Activated CD8-positive, alpha-beta memory T cell treated with anti-CD3 and anti-CD28 coated beads for 48 hours (primary cell): ENCODE data around the gene MS4A10.

Experiments
- DNase-seq, 3 experiments: peaks; one replicate each; pipeline ENCODE4 v3.0.0-alpha.2; 2020; ENCODE audit warnings: low read depth in 2 of 3, low spot score in 2 of 3

Gene MS4A10

DNA sequence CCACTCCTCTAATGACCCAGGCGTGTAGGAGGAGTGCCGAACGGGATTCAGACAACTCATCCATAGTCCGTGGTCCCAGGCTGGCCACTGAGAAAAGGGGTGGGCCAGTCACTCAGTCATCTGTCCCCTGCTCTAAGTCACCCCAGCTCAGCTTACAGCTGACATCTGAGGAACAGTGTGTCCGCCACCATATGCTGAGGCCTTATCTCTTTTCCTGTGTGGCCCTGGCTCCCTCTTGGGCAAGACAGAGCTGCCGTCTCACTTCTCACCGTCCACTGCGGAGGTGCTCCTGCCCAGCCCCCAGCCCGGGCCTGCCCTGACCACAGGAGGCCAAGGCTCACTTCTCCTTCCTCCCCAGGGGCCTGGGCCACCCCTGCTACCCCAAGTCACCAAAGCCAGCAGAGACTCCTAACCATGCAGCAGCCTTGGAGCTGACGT is 63.6 kb downstream of the MS4A10 start:
- DNase-seq = no peak

DNA sequence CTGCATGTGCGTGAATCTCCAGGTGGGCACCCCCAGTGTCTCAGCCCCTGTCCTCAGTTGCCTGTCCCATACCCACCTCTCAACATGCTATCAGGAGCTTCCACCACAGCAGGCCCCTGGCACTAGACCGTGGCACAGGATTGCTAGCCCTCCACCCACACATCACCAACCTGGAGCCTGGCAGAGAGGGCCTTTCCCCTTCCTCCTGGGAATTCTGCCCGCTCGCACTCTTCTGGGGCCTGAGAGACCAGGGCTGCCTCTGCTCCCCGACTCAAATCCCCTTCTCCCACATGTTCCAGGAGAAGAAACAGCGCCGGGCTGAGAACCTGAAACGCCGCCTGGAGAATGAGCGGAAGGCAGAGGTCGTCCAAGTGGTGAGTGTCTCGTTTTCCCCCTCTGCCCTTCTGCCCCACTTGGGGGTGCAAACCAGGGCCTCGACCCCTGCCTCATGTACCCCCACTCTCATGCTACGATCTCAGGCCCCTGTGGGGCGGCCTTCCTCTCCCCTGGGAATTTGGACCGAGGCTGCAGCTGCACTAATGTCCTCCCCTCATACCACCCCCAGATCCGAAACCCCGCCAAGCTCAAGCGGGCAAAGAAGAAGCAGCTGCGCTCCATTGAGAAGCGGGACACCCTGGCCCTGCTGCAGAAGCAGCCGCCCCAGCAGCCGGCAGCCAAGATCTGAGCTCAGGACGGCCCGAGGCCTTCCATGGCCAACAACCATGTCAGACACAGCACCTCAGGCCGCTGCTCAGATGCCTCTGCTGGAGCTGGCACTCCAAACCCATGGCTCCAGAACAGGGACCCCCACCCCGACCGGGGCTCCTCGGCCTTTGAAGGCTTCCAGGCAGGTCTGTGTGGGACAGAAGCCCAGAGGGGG is 64.7 kb downstream of the MS4A10 start:
- no peak for DNase-seq
